Measurements from ENCODE around the gene SPZ1. TPM values are rescaled to one million over a fixed set of nuclear protein-coding genes. Genes with fewer than 3 reads are reported as not detected.
A peak's percentile ranks its signal among the peaks of the same experiment; 100 is the strongest.

Gene SPZ1
- total and polyA plus RNA-seq, 2 of the 13 experiments (the other 11 are each of a cell fraction or from before 2014, with no cell fraction given) = not detected

DNA sequence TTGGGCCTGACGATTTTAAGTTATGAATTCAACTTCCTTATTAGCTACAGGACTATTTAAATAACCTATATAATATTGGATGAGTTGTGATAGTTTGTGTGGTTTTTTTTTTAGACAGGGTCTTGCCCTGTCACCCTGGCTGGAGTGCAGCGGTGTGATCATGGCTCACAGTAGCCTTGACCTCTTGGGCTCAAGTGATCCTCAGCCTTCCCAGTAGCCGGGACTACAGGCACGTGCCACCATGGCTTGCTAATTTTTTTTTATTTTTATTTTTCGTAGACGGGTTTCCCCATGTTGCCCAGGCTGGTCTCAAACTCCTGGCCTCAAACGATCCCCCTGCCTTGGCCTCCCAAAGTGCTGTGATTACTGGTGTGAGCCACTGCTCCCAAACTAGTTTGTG lies 17.6 kb downstream of the SPZ1 start:
- FAIRE-seq = no peak
- 3% methylated on average over 7 of the region's 7 CpGs for WGBS (ENCODE audit: low lambda C conversion rate)
- H2AFZ ChIP-seq (ENCODE audit: low read length) = no peak overlapping the region
- H3K4me3 ChIP-seq (replicated peaks in 1 of 3; ENCODE audit: insufficient read depth in 1 of 3, low read depth in 2 of 3, low read length in 3 of 3) = no peak overlapping the region
- in situ Hi-C loops (cut with HindIII; ENCODE audit: extremely low pct_ligation_motif_present, low pct_unique_long_range_greater_than_20kb) = no loop called here
- TF ChIP-seq, protein P1, sequence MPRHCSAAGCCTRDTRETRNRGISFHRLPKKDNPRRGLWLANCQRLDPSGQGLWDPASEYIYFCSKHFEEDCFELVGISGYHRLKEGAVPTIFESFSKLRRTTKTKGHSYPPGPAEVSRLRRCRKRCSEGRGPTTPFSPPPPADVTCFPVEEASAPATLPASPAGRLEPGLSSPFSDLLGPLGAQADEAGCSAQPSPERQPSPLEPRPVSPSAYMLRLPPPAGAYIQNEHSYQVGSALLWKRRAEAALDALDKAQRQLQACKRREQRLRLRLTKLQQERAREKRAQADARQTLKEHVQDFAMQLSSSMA (CRISPR knock-in tag; IDR thresholded peaks at IDR 0.05) = no peak
- TF ChIP-seq RARA (CRISPR knock-in tag; IDR thresholded peaks at IDR 0.05) = peak; percentile 34; the same call in 1 of the 2 replicates
- peak; percentile 75 for TF ChIP-seq BHLHE40 (IDR thresholded peaks at IDR 0.05; ENCODE audit: low read length)
- peak; percentile 16; the same call in 1 of the 2 replicates for TF ChIP-seq SALL1 (CRISPR knock-in tag; IDR thresholded peaks at IDR 0.05)
- peak; percentile 59 for TF ChIP-seq NR2F6 (IDR thresholded peaks at IDR 0.05)
- peak; percentile 57; the same call in 1 of the 2 replicates for TF ChIP-seq NR2F6 (CRISPR knock-in tag; IDR thresholded peaks at IDR 0.05)
- peak in 1 of 2 experiments; percentile 56; a peak in 1 of 4 replicates for TF ChIP-seq NR2F1 (CRISPR knock-in tag; IDR thresholded peaks at IDR 0.05)
- TF ChIP-seq PCBP2 (optimal IDR thresholded peaks at IDR 0.05; ENCODE audit: low read depth, low read length, poor library complexity, severe bottlenecking) = no peak
- H4K20me1 ChIP-seq (ENCODE audit: insufficient read depth, low read length) = no peaks in the 10 kb centered on the region
- POLR2A ChIA-PET = no interaction called here
- no peaks in the 10 kb centered on the region for H3K27me3 ChIP-seq (ENCODE audit: control insufficient read depth in 1 of 2, insufficient read depth in 2 of 2, low read length in 2 of 2)
- no peaks in the 10 kb centered on the region for H3K9me3 ChIP-seq (ENCODE audit: low read length)
- BruUV-seq (replicated peaks) = no TSS peak
- ATAC-seq = no peak; the same call in 2 of the 3 replicates
- no peak overlapping the region for H3K27ac ChIP-seq (ENCODE audit: extremely low read length, insufficient read depth, low read length)
- CTCF ChIA-PET (ENCODE audit: low intra/inter-chr PET ratio, low total read pairs) = no interaction called here
- H3K4me1 ChIP-seq (ENCODE audit: insufficient read depth, low read length) = peaks cover 10% of the 10 kb centered on the region
- H3K36me3 ChIP-seq (replicated peaks in 1 of 2; ENCODE audit: control insufficient read depth in 1 of 2, insufficient read depth in 2 of 2, low read length in 2 of 2) = no peaks in the 10 kb centered on the region
- intact Hi-C loops (cut with micrococcal nuclease; ENCODE audit: unreplicated experiment) = no loop called here
- DNase-seq (ENCODE audit: low spot score) = no peak
- peak overlapping the region; percentile 37; the same call in 1 of the 2 replicates for H3K4me2 ChIP-seq (ENCODE audit: low read depth, low read length)
- no peak overlapping the region for H3K9ac ChIP-seq (ENCODE audit: insufficient read depth, low read depth, low read length)
- no peaks in the 10 kb centered on the region for H3K79me2 ChIP-seq (ENCODE audit: insufficient read depth, low read length)

DNA sequence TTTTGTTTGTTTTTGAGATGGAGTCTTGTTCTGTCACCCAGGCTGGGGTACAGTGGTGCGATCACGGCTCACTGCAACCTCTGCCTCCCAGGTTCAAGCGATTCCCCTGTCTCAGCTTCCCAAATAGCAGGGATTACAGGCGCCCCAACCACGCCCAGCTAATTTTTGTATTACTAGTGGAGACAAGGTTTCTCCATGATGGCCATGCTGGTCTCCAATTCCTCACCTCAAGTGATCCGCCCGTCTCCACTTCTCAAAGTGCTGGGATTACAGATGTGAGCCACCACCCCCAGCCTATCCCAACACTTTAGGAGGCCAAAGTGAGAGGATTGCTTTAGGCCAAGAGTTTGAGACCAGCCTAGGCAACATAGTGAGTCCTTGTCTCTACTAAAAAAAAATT lies 19.3 kb downstream of the SPZ1 start:
- FAIRE-seq = no peak
- H3K4me3 ChIP-seq (replicated peaks in 1 of 3; ENCODE audit: insufficient read depth in 1 of 3, low read depth in 2 of 3, low read length in 3 of 3) = no peak overlapping the region
- H3K79me2 ChIP-seq (ENCODE audit: insufficient read depth, low read length) = no peaks in the 10 kb centered on the region
- intact Hi-C loops (cut with micrococcal nuclease; ENCODE audit: unreplicated experiment) = no loop called here
- no peaks in the 10 kb centered on the region for H4K20me1 ChIP-seq (ENCODE audit: insufficient read depth, low read length)
- no peaks in the 10 kb centered on the region for H3K27me3 ChIP-seq (ENCODE audit: control insufficient read depth in 1 of 2, insufficient read depth in 2 of 2, low read length in 2 of 2)
- no peak overlapping the region for H2AFZ ChIP-seq (ENCODE audit: low read length)
- no peak for DNase-seq (ENCODE audit: low spot score)
- H3K9me3 ChIP-seq (ENCODE audit: low read length) = no peaks in the 10 kb centered on the region
- WGBS (ENCODE audit: low lambda C conversion rate) = 82% methylated on average over 7 of the region's 7 CpGs
- CTCF ChIA-PET (ENCODE audit: low intra/inter-chr PET ratio, low total read pairs) = no interaction called here
- H3K36me3 ChIP-seq (replicated peaks in 1 of 2; ENCODE audit: control insufficient read depth in 1 of 2, insufficient read depth in 2 of 2, low read length in 2 of 2) = no peaks in the 10 kb centered on the region
- no peak for TF ChIP-seq ZBTB21 (CRISPR knock-in tag; IDR thresholded peaks at IDR 0.05)
- H3K4me2 ChIP-seq (ENCODE audit: low read depth, low read length) = no peak overlapping the region
- H3K9ac ChIP-seq (ENCODE audit: insufficient read depth, low read depth, low read length) = no peak overlapping the region
- in situ Hi-C loops (cut with HindIII; ENCODE audit: extremely low pct_ligation_motif_present, low pct_unique_long_range_greater_than_20kb) = no loop called here
- peaks cover 10% of the 10 kb centered on the region for H3K4me1 ChIP-seq (ENCODE audit: insufficient read depth, low read length)
- no peak overlapping the region for H3K27ac ChIP-seq (ENCODE audit: extremely low read length, insufficient read depth, low read length)
- no TSS peak for BruUV-seq (replicated peaks)
- ATAC-seq = no peak
- POLR2A ChIA-PET = interaction anchor here (1.0 kb wide), 1 partner anchor 68 kb away, joined by 3 read pairs; no protein-coding TSS in a partner anchor

Data from HepG2 (cell line).